Loucy (cell line): ENCODE data around the gene SLC9C2.

ENCODE experiments used
- H2AFZ ChIP-seq: fragments of 200-600 bp; sonication (generic); 2 replicates; pipeline ENCODE4 v1.6.0; 2016; ENCODE audit warnings: antibody characterized with exemption, mild to moderate bottlenecking, low read length, moderate library complexity
- H3F3A ChIP-seq: fragments of 200-600 bp; 2 replicates; pipeline ENCODE4 v1.6.0; 2016; ENCODE audit warnings: antibody characterized with exemption, low read depth, mild to moderate bottlenecking
- H3K27me3 ChIP-seq: fragments of 200-600 bp; sonication (generic); 2 replicates; pipeline ENCODE4 v1.6.1; 2014; ENCODE audit warnings: low read length, mild to moderate bottlenecking; ENCODE audit not compliant: insufficient read depth, poor library complexity, severe bottlenecking
- H3K36me3 ChIP-seq: fragments of 200-600 bp; sonication (generic); 2 replicates; pipeline ENCODE4 v1.6.1; 2016; ENCODE audit warnings: low read length; ENCODE audit not compliant: insufficient read depth
- H3K4me1 ChIP-seq: fragments of 200-600 bp; sonication (generic); 2 replicates; pipeline ENCODE4 v1.5.1; 2014; ENCODE audit warnings: low read length, mild to moderate bottlenecking; ENCODE audit not compliant: insufficient read depth, poor library complexity, severe bottlenecking
- H3K4me2 ChIP-seq: fragments of 200-600 bp; sonication (generic); 2 replicates; pipeline ENCODE4 v1.6.0; 2014; ENCODE audit warnings: antibody characterized with exemption, low read length, low read depth, mild to moderate bottlenecking; ENCODE audit not compliant: poor library complexity, severe bottlenecking
- H3K4me3 ChIP-seq: fragments of 200-600 bp; sonication (generic); 2 replicates; pipeline ENCODE4 v1.5.1; 2014; ENCODE audit warnings: low read length, mild to moderate bottlenecking, mixed read lengths; ENCODE audit not compliant: poor library complexity, severe bottlenecking
- H3K79me2 ChIP-seq: fragments of 200-600 bp; sonication (generic); 2 replicates; pipeline ENCODE4 v1.6.1; 2014; ENCODE audit warnings: low read length; ENCODE audit not compliant: insufficient read depth
- H3K9ac ChIP-seq: fragments of 200-600 bp; sonication (generic); 2 replicates; pipeline ENCODE4 v1.6.0; 2014; ENCODE audit warnings: mild to moderate bottlenecking, low read depth, low read length, moderate library complexity; ENCODE audit not compliant: poor library complexity, severe bottlenecking
- H3K9me2 ChIP-seq: fragments of 200-600 bp; sonication (generic); replicated peaks from 2 replicates; pipeline ENCODE4 v1.6.1; 2016; ENCODE audit warnings: low read depth, low read length, mixed read lengths
- H3K9me3 ChIP-seq: fragments of 200-600 bp; sonication (generic); 2 replicates; pipeline ENCODE4 v1.6.1; 2014; ENCODE audit warnings: mild to moderate bottlenecking, antibody characterized with exemption, low read length, low read depth; ENCODE audit not compliant: insufficient read depth
- H4K20me1 ChIP-seq: fragments of 200-600 bp; sonication (generic); 2 replicates; pipeline ENCODE4 v1.6.0; 2014; ENCODE audit warnings: antibody characterized with exemption, low read length, mild to moderate bottlenecking; ENCODE audit not compliant: insufficient read depth, poor library complexity, severe bottlenecking
- CTCF ChIP-seq: fragments of 200-600 bp; sonication (generic); conservative IDR thresholded peaks from 2 replicates; pipeline ENCODE4 v1.5.1; 2014; ENCODE audit warnings: mild to moderate bottlenecking, antibody characterized with exemption, low read length
- EZH2phosphoT487 ChIP-seq: fragments of 200-600 bp; IDR thresholded peaks from 2 replicates; pipeline ENCODE4 v1.6.1; 2018; ENCODE audit warnings: antibody characterized with exemption, mild to moderate bottlenecking, moderate library complexity, borderline replicate concordance

SLC9C2 gene

GRCh38 chr1:173590557-173590956 is 12.3 kb downstream of the SLC9C2 start:
- H3K9ac ChIP-seq, result no peak overlapping the region
- no peaks in the 10 kb centered on the region for H4K20me1 ChIP-seq
- no peaks in the 10 kb centered on the region for H3K4me1 ChIP-seq
- H3K36me3 ChIP-seq, result no peaks in the 10 kb centered on the region
- H3K9me3 ChIP-seq, result no peaks in the 10 kb centered on the region
- no peak overlapping the region for H3K4me2 ChIP-seq
- no peak overlapping the region for H2AFZ ChIP-seq
- no peak overlapping the region for H3K4me3 ChIP-seq
- no peaks in the 10 kb centered on the region for H3F3A ChIP-seq
- H3K9me2 ChIP-seq, result no peaks in the 10 kb centered on the region
- no peaks in the 10 kb centered on the region for H3K27me3 ChIP-seq
- no peak for TF ChIP-seq EZH2phosphoT487
- no peaks in the 10 kb centered on the region for H3K79me2 ChIP-seq

DNA sequence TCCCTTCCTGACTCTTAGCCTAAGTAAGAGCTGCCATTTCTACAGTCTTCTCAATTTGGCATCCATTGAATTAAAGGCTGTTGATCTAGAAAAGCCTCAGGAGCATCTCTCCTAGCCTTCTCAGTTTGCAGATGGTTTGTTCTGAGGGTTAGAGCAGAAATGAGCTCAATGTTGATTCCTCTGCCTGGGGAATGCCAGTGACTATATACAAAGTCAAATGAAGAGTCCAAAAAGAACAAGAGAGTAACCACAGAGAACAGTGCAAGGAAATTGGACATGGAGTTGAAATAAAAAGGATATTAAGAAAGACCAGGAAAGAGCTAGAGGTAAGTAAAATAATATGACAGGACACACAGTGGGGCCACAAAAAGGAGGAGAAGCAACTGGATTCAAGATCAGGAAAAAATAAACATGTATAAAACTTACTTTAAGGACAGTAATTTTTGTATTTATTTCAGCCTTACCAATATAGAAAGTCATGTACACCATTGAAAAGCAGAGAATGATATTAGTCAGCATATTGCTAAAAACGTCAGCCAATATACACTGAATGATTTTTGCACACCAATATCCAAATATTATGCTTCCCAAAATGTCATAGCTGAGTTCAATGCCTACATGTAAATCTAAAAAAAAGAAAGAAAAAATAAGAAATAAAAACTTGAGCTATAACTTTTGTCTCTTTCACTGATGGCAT is 21.3 kb downstream of the SLC9C2 start:
- Histone ChIP-seq H3K4me1 (no peaks in the 10 kb centered on the region), H3K27me3 (no peaks in the 10 kb centered on the region), H3K9ac (no peak overlapping the region), H3K9me3 (no peaks in the 10 kb centered on the region), H3K79me2 (no peaks in the 10 kb centered on the region), H4K20me1 (no peaks in the 10 kb centered on the region), H3K9me2 (no peaks in the 10 kb centered on the region), H2AFZ (no peak overlapping the region), H3K36me3 (no peaks in the 10 kb centered on the region), H3K4me2 (no peak overlapping the region), H3F3A (no peaks in the 10 kb centered on the region), H3K4me3 (no peak overlapping the region)
- TF ChIP-seq CTCF (no peak), EZH2phosphoT487 (no peak)

DNA sequence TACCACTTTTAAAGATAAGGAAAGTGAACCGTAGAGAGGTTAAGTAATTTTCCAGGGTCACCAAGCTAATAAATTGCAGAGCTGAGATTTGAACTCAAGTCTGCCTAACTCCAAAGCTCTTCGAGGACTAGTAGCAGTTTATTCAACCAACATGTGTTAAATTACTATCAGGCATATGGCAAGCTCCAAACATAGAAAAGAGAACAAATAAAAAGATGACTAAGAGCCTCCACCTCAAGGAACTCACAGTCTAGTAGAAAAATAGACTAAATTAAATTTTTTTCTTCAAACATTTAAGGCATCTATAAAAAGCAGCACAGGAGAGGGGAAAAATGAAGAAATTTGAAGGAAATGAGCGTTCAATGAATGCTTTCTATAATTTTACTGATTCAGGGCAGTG is 22.2 kb downstream of the SLC9C2 start:
- H4K20me1 ChIP-seq, result no peaks in the 10 kb centered on the region
- H3K4me1 ChIP-seq, result no peaks in the 10 kb centered on the region
- no peak for TF ChIP-seq EZH2phosphoT487
- no peak for TF ChIP-seq CTCF
- H3F3A ChIP-seq, result no peaks in the 10 kb centered on the region
- H3K9ac ChIP-seq, result no peak overlapping the region
- H3K27me3 ChIP-seq, result no peaks in the 10 kb centered on the region
- H3K79me2 ChIP-seq, result no peaks in the 10 kb centered on the region
- no peak overlapping the region for H3K4me3 ChIP-seq
- H3K9me2 ChIP-seq, result no peaks in the 10 kb centered on the region
- no peaks in the 10 kb centered on the region for H3K36me3 ChIP-seq
- H3K9me3 ChIP-seq, result no peaks in the 10 kb centered on the region
- H2AFZ ChIP-seq, result no peak overlapping the region
- H3K4me2 ChIP-seq, result no peak overlapping the region

DNA sequence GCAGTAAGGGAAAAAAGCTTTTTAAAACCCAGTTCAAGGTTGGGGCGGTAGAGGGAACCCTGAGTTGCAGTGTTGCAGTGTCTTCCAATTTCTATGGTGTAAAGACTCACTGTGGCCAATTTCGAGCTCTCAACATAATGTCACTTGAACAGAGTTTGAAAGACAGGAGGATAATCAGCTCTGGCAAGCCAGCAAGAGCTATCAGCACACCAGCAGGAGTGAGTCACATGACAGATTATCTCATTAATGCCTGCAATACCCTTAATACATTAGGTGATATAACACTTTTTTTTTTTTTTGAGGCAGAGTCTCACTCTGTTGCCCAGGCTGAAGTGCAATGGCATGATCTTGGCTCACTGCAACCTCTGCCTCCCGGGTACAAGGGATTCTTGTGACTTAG is 22.8 kb downstream of the SLC9C2 start:
- TF ChIP-seq CTCF (no peak), EZH2phosphoT487 (no peak)
- H3K79me2 ChIP-seq, result no peaks in the 10 kb centered on the region
- no peak overlapping the region for H3K4me2 ChIP-seq

More for the DNA sequence above, 22.8 kb downstream of the SLC9C2 start:
- no peak overlapping the region for H3K4me3 ChIP-seq
- H2AFZ ChIP-seq, result no peak overlapping the region
- H3K4me1 ChIP-seq, result no peaks in the 10 kb centered on the region
- H4K20me1 ChIP-seq, result no peaks in the 10 kb centered on the region
- H3K9me3 ChIP-seq, result no peaks in the 10 kb centered on the region
- no peaks in the 10 kb centered on the region for H3K36me3 ChIP-seq
- H3F3A ChIP-seq, result no peaks in the 10 kb centered on the region
- H3K9me2 ChIP-seq, result no peaks in the 10 kb centered on the region
- H3K27me3 ChIP-seq, result no peaks in the 10 kb centered on the region
- H3K9ac ChIP-seq, result no peak overlapping the region
